ENCODE results near the gene MMP17. TPM values are rescaled to one million over a fixed set of nuclear protein-coding genes. Genes with fewer than 3 reads are reported as not detected.

Gene MMP17
- total and polyA plus RNA-seq, 2 of the 4 experiments (the other 2 are of a cell fraction), result 1.4 to 11.8 TPM

DNA sequence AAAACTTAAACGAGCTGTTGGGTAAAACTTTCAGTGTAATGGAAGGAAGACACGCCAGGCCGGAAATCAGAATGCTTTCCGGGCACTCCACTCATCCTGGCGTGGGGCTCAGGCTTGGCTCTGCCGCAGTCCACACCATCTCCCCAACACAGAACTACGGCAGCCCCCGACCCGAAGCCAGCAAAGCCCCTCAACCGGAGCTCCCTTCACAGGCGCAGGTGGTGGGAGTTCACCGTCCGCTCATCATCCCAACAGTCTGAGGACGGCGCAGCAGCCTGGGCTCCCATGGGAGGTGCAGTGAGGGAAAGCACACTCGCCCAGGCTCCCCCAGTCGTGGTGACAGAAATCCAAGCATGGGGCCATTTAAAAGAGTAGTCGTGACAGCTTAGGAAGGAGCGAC lies 11.0 kb upstream of the MMP17 start:
- DNase-seq (no peak), ATAC-seq (ENCODE audit: low read depth) (no peak)
- Histone ChIP-seq H3K27ac (ENCODE audit: insufficient read depth, low read length) (no peak overlapping the region), H3K9me1 (ENCODE audit: insufficient read depth, low read length) (no peaks in the 10 kb centered on the region), H3K79me1 (ENCODE audit: low read depth in 1 of 2, low read length in 2 of 2) (no peaks in the 10 kb centered on the region), H3K36me3 (ENCODE audit: control insufficient read depth, insufficient read depth, low read length) (no peaks in the 10 kb centered on the region), H3K18ac (ENCODE audit: low read depth, low read length) (no peak overlapping the region), H3K4me2 (ENCODE audit: low read depth, low read length) (no peak overlapping the region), H3K9ac (ENCODE audit: low read depth, low read length) (no peak overlapping the region), H2AFZ (replicated peaks; ENCODE audit: low read length, poor library complexity) (peak overlapping the region; percentile 32), H2BK15ac (ENCODE audit: low read depth, low read length) (no peak overlapping the region), H2AK9ac (replicated peaks; ENCODE audit: low read depth, low read length, poor library complexity) (no peak overlapping the region), H3K4ac (ENCODE audit: low read depth, low read length) (no peak overlapping the region), H4K91ac (ENCODE audit: insufficient read depth, low read depth, low read length) (no peak overlapping the region), H2AK5ac (ENCODE audit: low read depth, low read length) (no peak overlapping the region), H2BK5ac (ENCODE audit: low read depth, low read length, poor library complexity, severe bottlenecking) (no peak overlapping the region), H3K56ac (ENCODE audit: extremely low read depth, insufficient read depth, low read length) (no peak overlapping the region), H4K5ac (ENCODE audit: low read depth, low read length) (no peak overlapping the region), H3K4me3 (ENCODE audit: insufficient read depth, low read depth, low read length) (no peak overlapping the region), H3K9me3 (ENCODE audit: control insufficient read depth, insufficient read depth, low read length) (peaks cover 3% of the 10 kb centered on the region; the same call in 1 of the 2 replicates), H3K14ac (replicated peaks; ENCODE audit: low read depth, low read length) (no peak overlapping the region), H4K20me1 (ENCODE audit: insufficient read depth, low read length) (no peaks in the 10 kb centered on the region), H3K27me3 (ENCODE audit: control insufficient read depth, insufficient read depth, low read length) (no peaks in the 10 kb centered on the region; the same call in 1 of the 2 replicates), H2BK120ac (ENCODE audit: low read depth, low read length) (no peak overlapping the region), H3K23ac (ENCODE audit: low read depth, low read length) (no peak overlapping the region), H2BK20ac (ENCODE audit: low read depth, low read length) (no peak overlapping the region), H3K4me1 (ENCODE audit: control insufficient read depth, insufficient read depth, low read length) (no peaks in the 10 kb centered on the region), H4K8ac (ENCODE audit: low read depth in 2 of 2, low read length in 2 of 2) (no peak overlapping the region)
- dilution Hi-C loops (cut with HindIII; ENCODE audit: low sequenced_read_pairs, unreplicated experiment), result no loop called here
- BruUV-seq (replicated peaks), result no TSS peak
- ChIA-PET POLR2A (ENCODE audit: unreplicated experiment) (no interaction called here), CTCF (no interaction called here)
- WGBS, 2 experiments (ENCODE audit: extremely low coverage in 2 of 2, insufficient read length in 1 of 2), result 71% methylated on average over 5 of the region's 19 CpGs; no CpG with 5 or more reads in 1 of the 2 experiments
- in situ Hi-C loops (cut with MboI; ENCODE audit: low sequenced_read_pairs), result no loop called here
- TF ChIP-seq BHLHE40 (IDR thresholded peaks at IDR 0.05; ENCODE audit: low read depth, low read length), result no peak
- TF ChIP-seq, protein P1, sequence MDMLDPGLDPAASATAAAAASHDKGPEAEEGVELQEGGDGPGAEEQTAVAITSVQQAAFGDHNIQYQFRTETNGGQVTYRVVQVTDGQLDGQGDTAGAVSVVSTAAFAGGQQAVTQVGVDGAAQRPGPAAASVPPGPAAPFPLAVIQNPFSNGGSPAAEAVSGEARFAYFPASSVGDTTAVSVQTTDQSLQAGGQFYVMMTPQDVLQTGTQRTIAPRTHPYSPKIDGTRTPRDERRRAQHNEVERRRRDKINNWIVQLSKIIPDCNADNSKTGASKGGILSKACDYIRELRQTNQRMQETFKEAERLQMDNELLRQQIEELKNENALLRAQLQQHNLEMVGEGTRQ (IDR thresholded peaks at IDR 0.05; ENCODE audit: low read depth, low read length), result no peak
- no peak for TF ChIP-seq MXI1 (IDR thresholded peaks at IDR 0.05; ENCODE audit: borderline replicate concordance, low read depth, low read length)
- TF ChIP-seq, protein P2, sequence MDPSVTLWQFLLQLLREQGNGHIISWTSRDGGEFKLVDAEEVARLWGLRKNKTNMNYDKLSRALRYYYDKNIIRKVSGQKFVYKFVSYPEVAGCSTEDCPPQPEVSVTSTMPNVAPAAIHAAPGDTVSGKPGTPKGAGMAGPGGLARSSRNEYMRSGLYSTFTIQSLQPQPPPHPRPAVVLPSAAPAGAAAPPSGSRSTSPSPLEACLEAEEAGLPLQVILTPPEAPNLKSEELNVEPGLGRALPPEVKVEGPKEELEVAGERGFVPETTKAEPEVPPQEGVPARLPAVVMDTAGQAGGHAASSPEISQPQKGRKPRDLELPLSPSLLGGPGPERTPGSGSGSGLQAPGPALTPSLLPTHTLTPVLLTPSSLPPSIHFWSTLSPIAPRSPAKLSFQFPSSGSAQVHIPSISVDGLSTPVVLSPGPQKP (IDR thresholded peaks at IDR 0.05; ENCODE audit: borderline replicate concordance, low read depth, low read length), result no peak
- TF ChIP-seq FOS (IDR thresholded peaks at IDR 0.05; ENCODE audit: low read depth, low read length), result no peak
- no peak for TF ChIP-seq RFX5 (IDR thresholded peaks at IDR 0.05; ENCODE audit: low read depth, low read length)
- no peak for TF ChIP-seq MAFK (IDR thresholded peaks at IDR 0.05; ENCODE audit: low read depth, low read length)
- TF ChIP-seq CHD1 (IDR thresholded peaks at IDR 0.05; ENCODE audit: low read depth, low read length), result no peak
- no peak for TF ChIP-seq RCOR1 (IDR thresholded peaks at IDR 0.05; ENCODE audit: insufficient replicate concordance, low read length)
- no peak for TF ChIP-seq RAD21 (IDR thresholded peaks at IDR 0.05; ENCODE audit: low read length)
- no peak for TF ChIP-seq SMC3 (IDR thresholded peaks at IDR 0.05; ENCODE audit: low read depth, low read length)
- TF ChIP-seq POLR2A (IDR thresholded peaks at IDR 0.05; ENCODE audit: low read depth, low read length), result no peak
- no peak for TF ChIP-seq NFE2L2 (IDR thresholded peaks at IDR 0.05; ENCODE audit: low read depth, low read length)
- TF ChIP-seq, protein P3, sequence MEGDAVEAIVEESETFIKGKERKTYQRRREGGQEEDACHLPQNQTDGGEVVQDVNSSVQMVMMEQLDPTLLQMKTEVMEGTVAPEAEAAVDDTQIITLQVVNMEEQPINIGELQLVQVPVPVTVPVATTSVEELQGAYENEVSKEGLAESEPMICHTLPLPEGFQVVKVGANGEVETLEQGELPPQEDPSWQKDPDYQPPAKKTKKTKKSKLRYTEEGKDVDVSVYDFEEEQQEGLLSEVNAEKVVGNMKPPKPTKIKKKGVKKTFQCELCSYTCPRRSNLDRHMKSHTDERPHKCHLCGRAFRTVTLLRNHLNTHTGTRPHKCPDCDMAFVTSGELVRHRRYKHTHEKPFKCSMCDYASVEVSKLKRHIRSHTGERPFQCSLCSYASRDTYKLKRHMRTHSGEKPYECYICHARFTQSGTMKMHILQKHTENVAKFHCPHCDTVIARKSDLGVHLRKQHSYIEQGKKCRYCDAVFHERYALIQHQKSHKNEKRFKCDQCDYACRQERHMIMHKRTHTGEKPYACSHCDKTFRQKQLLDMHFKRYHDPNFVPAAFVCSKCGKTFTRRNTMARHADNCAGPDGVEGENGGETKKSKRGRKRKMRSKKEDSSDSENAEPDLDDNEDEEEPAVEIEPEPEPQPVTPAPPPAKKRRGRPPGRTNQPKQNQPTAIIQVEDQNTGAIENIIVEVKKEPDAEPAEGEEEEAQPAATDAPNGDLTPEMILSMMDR (conservative IDR thresholded peaks at IDR 0.05; ENCODE audit: low read depth, low read length), result no peak
- TF ChIP-seq CEBPB (IDR thresholded peaks at IDR 0.05; ENCODE audit: low read depth, low read length), result no peak
- no peak for TF ChIP-seq MAZ (IDR thresholded peaks at IDR 0.05; ENCODE audit: borderline replicate concordance, low read depth, low read length)
- intact Hi-C loops (cut with micrococcal nuclease), result no loop called here
